ENCODE data around the gene PDE6H. TPM values are rescaled to one million over a fixed set of nuclear protein-coding genes. Genes with fewer than 3 reads are reported as not detected.

PDE6H gene
- total and polyA plus RNA-seq, 2 of the 8 experiments (the other 6 are each of a cell fraction or from before 2014, with no cell fraction given): not detected

GRCh38 chr12:14988035-14988434 lies 15.2 kb downstream of the PDE6H start:
- H3K4ac ChIP-seq (replicated peaks; ENCODE audit: insufficient read length, low read depth, low read length): no peak overlapping the region
- no peak overlapping the region for H2AFZ ChIP-seq (ENCODE audit: low read length)
- no peak overlapping the region for H3K14ac ChIP-seq (ENCODE audit: insufficient read length)
- no peaks in the 10 kb centered on the region for H3K36me3 ChIP-seq (ENCODE audit: control insufficient read depth in 2 of 4, insufficient read depth in 4 of 4, low read length in 3 of 4)
- FAIRE-seq: no peak
- no peaks in the 10 kb centered on the region for H4K20me1 ChIP-seq (replicated peaks in 1 of 2; ENCODE audit: control insufficient read depth in 1 of 2, insufficient read depth in 2 of 2, low read length in 2 of 2)
- H3K9ac ChIP-seq (replicated peaks in 1 of 4; ENCODE audit: extremely low read depth in 1 of 4, low read depth in 3 of 4, low read length in 3 of 4): no peak overlapping the region
- H3K4me3 ChIP-seq (ENCODE audit: extremely low read depth in 1 of 4, insufficient read depth in 2 of 4, low read depth in 3 of 4, low read length in 4 of 4): no peak overlapping the region
- no peak overlapping the region for H3K27ac ChIP-seq (ENCODE audit: low read depth, low read length)
- H4K8ac ChIP-seq (ENCODE audit: extremely low read depth, insufficient read depth, low read length): no peak overlapping the region
- H3K79me1 ChIP-seq (ENCODE audit: low read depth, low read length): no peaks in the 10 kb centered on the region
- CTCF ChIA-PET (ENCODE audit: partially characterized antibody): interaction anchor here (1.5 to 12.5 kb wide), 2 partner anchors 142 to 177 kb away, joined by 4 to 116 read pairs; partner anchors contain the start of gene ART4
- no peaks in the 10 kb centered on the region for H3K23me2 ChIP-seq (ENCODE audit: low read depth, low read length)
- H2BK5ac ChIP-seq (ENCODE audit: low read depth, low read length): no peak overlapping the region
- no peak overlapping the region for H4K91ac ChIP-seq (replicated peaks; ENCODE audit: insufficient read length, low read length)
- no peak overlapping the region for H4K5ac ChIP-seq (ENCODE audit: insufficient read length, low read depth, low read length)
- H2BK120ac ChIP-seq (replicated peaks; ENCODE audit: low read depth, low read length): no peak overlapping the region
- H3K9me3 ChIP-seq (ENCODE audit: insufficient read depth in 2 of 2, low read depth in 1 of 2, low read length in 1 of 2): no peaks in the 10 kb centered on the region
- no peaks in the 10 kb centered on the region for H3K79me2 ChIP-seq (ENCODE audit: control insufficient read depth in 1 of 2, insufficient read depth in 2 of 2, low read length in 2 of 2)
- H3K4me2 ChIP-seq (ENCODE audit: insufficient read depth in 1 of 2, low read depth in 2 of 2, low read length in 2 of 2): no peak overlapping the region
- H3K4me1 ChIP-seq (replicated peaks in 1 of 4; ENCODE audit: control insufficient read depth in 3 of 4, insufficient read depth in 4 of 4, low read length in 3 of 4): no peaks in the 10 kb centered on the region
- H2BK20ac ChIP-seq (ENCODE audit: low read length): no peak overlapping the region
- TF ChIP-seq CTCF (IDR thresholded peaks at IDR 0.05; ENCODE audit: control extremely low read depth in 1 of 3, insufficient read depth in 1 of 3, low read depth in 1 of 3, low read length in 3 of 3): no peak
- no peak for TF ChIP-seq MAFK (IDR thresholded peaks at IDR 0.05; ENCODE audit: low read depth, low read length)
- TF ChIP-seq EZH2 (IDR thresholded peaks at IDR 0.05; ENCODE audit: low read depth, low read length, severe bottlenecking): no peak
- no peak for TF ChIP-seq POLR2A (IDR thresholded peaks at IDR 0.05; ENCODE audit: control extremely low read depth in 1 of 2, low read depth in 2 of 2, low read length in 2 of 2)
- no peak for TF ChIP-seq CTBP2 (IDR thresholded peaks at IDR 0.05; ENCODE audit: borderline replicate concordance, insufficient read depth, insufficient read length, low read length)
- no peak for TF ChIP-seq SIRT6 (IDR thresholded peaks at IDR 0.05; ENCODE audit: low read length)
- 89% methylated on average over 3 of the region's 3 CpGs; no CpG with 5 or more reads in 1 of the 2 experiments for WGBS, 2 experiments (ENCODE audit: extremely low coverage in 1 of 2, insufficient coverage in 1 of 2, insufficient read length in 1 of 2, insufficient replicate concordance in 2 of 2, low coverage in 1 of 2, low lambda C conversion rate in 2 of 2, missing lambda C conversion rate in 1 of 2)
- H2BK12ac ChIP-seq (ENCODE audit: low read depth, low read length): no peak overlapping the region
- no peak for DNase-seq (ENCODE audit: low read depth in 1 of 2, low spot score in 2 of 2)
- no peak overlapping the region for H2BK15ac ChIP-seq (ENCODE audit: low read length)
- no peak overlapping the region for H3K18ac ChIP-seq (ENCODE audit: extremely low read depth, low read length)
- H3K56ac ChIP-seq (replicated peaks; ENCODE audit: insufficient read length, low read depth, low read length): no peak overlapping the region
- POLR2A ChIA-PET (ENCODE audit: partially characterized antibody): no interaction called here
- H2AK5ac ChIP-seq (ENCODE audit: low read depth, low read length): no peak overlapping the region
- no peak overlapping the region for H3K23ac ChIP-seq (ENCODE audit: insufficient read length)
- no peaks in the 10 kb centered on the region for H3K27me3 ChIP-seq (replicated peaks in 1 of 4; ENCODE audit: control insufficient read depth in 3 of 4, extremely low read depth in 1 of 4, insufficient read depth in 3 of 4, low read length in 3 of 4)

All from H1 (cell line).